DMS 273 (cell line): Measurements from ENCODE around the gene GIGYF1.
A peak's percentile ranks its signal among the peaks of the same experiment; 100 is the strongest.

Experiments used
- DNase-seq: peaks from one replicate; lab custom pipeline; 2025; ENCODE audit not compliant: unreplicated experiment; lab: John Stamatoyannopoulos, UW

The GIGYF1 gene

GRCh38 chr7:100640517-100641440 lies 53.3 kb downstream of the GIGYF1 start:
- no peak for DNase-seq

GRCh38 chr7:100639995-100640516 lies 54.0 kb downstream of the GIGYF1 start:
- DNase-seq: no peak

- DNase-seq: peak; percentile 74
Observed at GRCh38 chr7:100632951-100633717, 60.9 kb downstream of the GIGYF1 start.

GRCh38 chr7:100630066-100630465 lies 64.0 kb downstream of the GIGYF1 start:
- DNase-seq: no peak
